CD4-positive, alpha-beta T cell treated with Interleukin-6 at 100 ng/mL for 8 hours (primary cell): Measurements from ENCODE around the gene IFT172.
"Not testable (repeated sequence)": the region's sequence is repeated elsewhere in the genome, so short reads cannot be mapped to it uniquely, and the experiment has no call there.

Experiments used
- DNase-seq: peaks from one replicate; pipeline ENCODE4 v3.0.0-alpha.2; 2020; ENCODE audit warnings: mixed read lengths, low spot score

Gene IFT172, protein sequence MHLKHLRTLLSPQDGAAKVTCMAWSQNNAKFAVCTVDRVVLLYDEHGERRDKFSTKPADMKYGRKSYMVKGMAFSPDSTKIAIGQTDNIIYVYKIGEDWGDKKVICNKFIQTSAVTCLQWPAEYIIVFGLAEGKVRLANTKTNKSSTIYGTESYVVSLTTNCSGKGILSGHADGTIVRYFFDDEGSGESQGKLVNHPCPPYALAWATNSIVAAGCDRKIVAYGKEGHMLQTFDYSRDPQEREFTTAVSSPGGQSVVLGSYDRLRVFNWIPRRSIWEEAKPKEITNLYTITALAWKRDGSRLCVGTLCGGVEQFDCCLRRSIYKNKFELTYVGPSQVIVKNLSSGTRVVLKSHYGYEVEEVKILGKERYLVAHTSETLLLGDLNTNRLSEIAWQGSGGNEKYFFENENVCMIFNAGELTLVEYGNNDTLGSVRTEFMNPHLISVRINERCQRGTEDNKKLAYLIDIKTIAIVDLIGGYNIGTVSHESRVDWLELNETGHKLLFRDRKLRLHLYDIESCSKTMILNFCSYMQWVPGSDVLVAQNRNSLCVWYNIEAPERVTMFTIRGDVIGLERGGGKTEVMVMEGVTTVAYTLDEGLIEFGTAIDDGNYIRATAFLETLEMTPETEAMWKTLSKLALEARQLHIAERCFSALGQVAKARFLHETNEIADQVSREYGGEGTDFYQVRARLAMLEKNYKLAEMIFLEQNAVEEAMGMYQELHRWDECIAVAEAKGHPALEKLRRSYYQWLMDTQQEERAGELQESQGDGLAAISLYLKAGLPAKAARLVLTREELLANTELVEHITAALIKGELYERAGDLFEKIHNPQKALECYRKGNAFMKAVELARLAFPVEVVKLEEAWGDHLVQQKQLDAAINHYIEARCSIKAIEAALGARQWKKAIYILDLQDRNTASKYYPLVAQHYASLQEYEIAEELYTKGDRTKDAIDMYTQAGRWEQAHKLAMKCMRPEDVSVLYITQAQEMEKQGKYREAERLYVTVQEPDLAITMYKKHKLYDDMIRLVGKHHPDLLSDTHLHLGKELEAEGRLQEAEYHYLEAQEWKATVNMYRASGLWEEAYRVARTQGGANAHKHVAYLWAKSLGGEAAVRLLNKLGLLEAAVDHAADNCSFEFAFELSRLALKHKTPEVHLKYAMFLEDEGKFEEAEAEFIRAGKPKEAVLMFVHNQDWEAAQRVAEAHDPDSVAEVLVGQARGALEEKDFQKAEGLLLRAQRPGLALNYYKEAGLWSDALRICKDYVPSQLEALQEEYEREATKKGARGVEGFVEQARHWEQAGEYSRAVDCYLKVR (N-terminal part only)

GRCh38 chr2:27489498-27490397, at the start of gene IFT172:
IFT172 (minus strand) TSS chr2:27489743; CDS start chr2:27489653, 90 bp downstream.
- peak; percentile 99 for DNase-seq

DNA sequence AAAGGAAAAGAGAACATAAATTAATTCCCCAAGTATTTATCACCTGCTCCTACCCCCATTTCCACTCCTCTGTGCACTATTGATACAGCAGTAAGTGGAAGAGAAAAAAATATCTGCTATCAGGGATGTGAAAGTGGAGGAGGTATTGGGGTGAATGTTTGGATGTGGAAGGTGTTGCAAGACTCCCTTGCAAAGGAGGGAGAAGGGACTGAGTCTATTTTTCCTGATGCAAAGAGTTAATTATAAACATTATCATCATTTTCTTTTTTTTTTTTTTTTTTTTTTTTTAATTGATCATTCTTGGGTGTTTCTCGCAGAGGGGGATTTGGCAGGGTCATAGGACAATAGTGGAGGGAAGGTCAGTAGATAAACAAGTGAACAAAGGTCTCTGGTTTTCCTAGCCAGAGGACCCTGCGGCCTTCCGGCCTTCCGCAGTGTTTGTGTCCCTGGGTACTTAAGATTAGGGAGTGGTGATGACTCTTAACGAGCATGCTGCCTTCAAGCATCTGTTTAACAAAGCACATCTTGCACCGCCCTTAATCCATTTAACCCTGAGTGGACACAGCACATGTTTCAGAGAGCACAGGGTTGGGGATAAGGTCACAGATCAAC, 49.4 kb upstream of the IFT172 start:
- DNase-seq = not testable (repeated sequence)

DNA sequence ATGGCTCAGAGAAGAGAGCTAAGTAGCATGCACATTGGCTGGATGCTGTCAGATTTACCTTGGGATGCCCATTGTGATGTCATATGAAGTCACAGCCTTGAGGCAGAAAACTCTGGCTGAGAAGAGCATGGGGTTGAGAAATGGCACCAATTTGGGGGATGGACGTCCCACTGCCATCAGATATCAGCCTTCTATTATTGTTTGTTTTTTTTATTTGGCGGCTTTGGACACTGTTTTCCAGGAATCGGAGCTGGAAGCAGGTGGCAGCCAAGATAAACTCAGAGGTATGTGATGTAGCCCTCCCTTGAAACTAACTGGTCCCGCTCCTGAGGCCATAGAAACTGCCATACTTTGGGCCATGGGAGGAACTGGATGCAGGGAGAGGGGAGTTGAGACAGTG, 47.7 kb upstream of the IFT172 start:
- DNase-seq = no peak

DNA sequence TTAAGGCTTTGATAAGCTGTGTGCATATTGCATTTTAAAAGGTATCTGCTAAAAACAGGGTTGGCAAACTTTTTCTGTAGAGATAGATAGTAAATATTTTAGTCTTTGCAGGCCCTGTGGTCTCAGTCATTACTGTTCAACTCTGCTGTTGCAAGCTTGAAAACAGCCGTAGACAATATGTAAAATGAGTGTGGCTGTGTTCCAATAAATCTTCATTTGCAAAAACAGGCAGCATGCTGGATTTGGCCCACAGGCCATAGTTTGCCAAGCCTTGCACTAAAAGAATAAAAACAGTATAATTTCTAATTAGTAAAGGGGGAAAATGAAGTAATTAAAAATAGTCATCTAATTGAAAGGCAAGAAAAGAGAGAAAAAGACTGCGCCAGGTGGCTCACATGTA, 42.4 kb upstream of the IFT172 start:
- DNase-seq = no peak

- DNase-seq = no peak
Observed at GRCh38 chr2:27527182-27527581, 37.6 kb upstream of the IFT172 start.

DNA sequence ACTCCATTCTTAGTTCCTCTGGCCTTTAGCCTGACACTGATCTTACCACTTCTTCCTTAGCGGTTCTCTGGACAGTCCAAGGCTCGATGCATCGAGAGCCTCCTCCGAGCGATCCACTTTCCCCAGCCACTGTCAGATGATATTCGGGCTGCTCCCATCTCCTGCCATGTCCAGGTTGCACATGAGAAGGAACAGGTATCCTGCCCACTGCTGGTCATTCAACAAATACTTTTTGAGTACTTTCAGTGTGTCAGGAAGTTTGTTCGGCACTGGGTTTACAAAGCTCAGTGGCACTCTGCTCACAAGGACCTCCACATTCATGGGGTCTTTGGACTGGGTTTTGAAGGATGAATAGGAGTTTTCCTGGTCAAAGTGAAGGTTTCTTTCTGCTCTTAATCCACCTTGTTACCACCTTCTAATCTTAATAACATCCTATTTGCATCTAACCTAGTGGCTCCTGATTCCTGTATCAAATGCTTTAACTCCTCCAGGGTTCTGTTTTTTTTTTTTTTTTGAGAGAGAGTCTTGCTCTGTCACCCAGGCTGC, 32.9 kb upstream of the IFT172 start:
- DNase-seq = no peak

GRCh38 chr2:27520316-27520715, 30.8 kb upstream of the IFT172 start:
- DNase-seq = no peak

DNA sequence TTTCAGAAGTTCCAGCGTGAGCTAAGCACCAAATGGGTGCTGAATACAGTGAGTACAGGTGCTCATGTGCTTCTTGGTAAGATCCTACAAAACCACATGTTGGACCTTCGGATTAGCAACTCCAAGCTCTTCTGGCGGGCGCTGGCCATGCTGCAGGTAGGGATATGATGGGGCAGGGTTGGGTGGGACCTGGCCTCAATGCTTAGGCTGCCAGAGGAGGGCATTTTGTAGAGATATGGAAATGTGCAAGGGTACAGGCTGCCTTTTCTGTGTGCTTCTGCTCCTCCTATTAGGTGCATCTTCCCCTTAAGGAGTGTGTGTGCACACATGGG, 29.2 kb upstream of the IFT172 start:
- DNase-seq = no peak

DNA sequence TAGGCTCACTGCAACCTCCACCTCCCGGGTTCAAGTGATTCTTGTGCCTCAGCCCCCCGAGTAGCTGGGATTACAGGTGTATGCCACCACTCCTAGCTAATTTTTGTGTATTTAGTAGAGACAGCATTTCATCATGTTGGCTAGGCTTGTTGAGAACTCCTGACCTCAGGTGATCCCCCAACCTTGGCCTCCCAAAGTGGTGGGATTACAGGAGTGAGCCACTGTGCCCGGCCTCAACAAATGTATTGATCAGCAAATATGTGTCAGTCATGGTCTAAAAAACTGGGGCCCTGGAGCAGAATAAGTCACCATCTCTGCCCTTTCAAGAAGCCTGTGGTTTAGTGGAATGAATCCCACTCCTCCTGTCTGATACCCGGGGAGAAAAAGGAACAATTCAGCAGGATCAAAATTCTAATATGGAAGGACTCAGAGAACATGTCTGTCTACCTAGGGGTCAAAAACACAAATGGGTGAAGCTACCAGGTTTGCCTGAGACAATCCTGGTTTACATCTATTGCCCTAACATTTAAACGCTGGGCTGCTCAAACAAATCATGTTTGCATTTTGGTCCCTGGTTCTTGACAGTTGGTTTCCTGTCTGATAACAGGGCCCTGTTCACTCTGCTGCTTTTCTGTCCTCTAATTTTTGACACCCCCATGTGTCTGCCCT, 28.7 kb upstream of the IFT172 start:
- no peak for DNase-seq

- DNase-seq = no peak
Observed at GRCh38 chr2:27509326-27509725, 19.8 kb upstream of the IFT172 start.

DNA sequence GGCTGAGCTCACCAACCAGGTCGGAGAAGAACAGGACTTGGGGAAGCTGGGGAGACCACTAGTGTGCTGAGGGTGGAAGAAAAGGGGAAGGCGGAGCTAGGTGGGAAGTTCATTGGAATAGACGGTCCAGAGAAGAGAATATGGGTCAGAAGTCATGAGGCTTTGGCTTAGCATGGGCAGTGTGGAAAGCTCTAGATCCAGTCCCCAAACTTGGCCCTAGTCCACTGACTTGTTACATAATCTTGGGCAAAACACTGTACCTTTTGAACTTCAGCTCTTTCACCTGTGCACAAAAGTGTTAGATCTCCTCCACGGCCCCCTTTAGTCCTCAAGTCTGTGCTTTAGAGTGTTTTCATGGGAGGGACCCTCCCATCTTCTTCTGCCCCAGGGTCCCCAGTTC, 17.8 kb upstream of the IFT172 start:
- no peak for DNase-seq

DNA sequence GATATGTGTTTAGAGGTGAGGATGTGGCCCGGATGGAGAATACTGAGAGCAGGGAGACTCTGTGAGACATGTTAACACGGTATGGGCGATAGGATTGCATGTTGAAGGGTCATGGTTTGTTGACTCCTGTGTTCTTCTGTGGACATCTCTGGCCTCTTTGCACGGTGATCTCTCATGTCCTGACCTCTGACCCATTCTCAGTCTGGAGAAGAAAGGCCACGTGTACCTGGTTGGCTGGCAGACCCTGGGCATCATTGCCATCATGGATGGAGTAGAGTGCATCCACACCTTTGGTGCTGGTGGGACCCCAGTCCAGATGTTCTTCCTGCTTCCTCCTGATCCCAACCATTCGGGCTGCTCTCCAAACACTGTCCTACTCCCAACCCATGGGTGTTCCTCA, 17.0 kb upstream of the IFT172 start:
- no peak for DNase-seq

GRCh38 chr2:27502142-27502541, 12.6 kb upstream of the IFT172 start:
- no peak for DNase-seq

DNA sequence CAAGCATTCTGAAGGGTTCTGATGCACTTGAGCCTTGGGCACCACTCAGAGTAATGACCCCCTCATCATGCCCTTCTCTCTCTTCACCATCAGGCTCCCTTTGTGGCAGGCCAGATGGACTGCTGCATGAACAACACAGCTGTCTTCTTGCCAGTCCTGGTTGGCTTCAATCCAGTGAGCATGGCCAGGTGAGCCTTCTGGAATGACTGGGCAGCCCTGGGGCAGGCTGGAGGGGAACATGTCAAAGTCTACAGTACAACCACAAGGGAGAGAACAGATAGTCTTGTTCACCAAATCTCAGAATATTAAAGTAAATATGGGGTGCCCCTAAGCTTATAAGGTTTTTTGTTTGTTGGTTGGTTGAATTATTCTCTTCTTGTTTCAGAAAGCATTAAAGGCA, 11.5 kb upstream of the IFT172 start:
- DNase-seq = no peak

- no peak for DNase-seq
Observed at GRCh38 chr2:27498975-27499374, 9.4 kb upstream of the IFT172 start.

- DNase-seq = no peak
Observed at GRCh38 chr2:27497288-27497627, 7.7 kb upstream of the IFT172 start.

GRCh38 chr2:27496357-27497287, 7.1 kb upstream of the IFT172 start, which contains the start of gene GCKR:
GCKR (plus strand) TSS chr2:27496839; CDS start chr2:27496905, 66 bp downstream.
- no peak for DNase-seq

GRCh38 chr2:27495840-27496356, 6.4 kb upstream of the IFT172 start:
- DNase-seq = no peak
